ENCODE data around the gene ATP8A2.

ATP8A2 gene

DNA sequence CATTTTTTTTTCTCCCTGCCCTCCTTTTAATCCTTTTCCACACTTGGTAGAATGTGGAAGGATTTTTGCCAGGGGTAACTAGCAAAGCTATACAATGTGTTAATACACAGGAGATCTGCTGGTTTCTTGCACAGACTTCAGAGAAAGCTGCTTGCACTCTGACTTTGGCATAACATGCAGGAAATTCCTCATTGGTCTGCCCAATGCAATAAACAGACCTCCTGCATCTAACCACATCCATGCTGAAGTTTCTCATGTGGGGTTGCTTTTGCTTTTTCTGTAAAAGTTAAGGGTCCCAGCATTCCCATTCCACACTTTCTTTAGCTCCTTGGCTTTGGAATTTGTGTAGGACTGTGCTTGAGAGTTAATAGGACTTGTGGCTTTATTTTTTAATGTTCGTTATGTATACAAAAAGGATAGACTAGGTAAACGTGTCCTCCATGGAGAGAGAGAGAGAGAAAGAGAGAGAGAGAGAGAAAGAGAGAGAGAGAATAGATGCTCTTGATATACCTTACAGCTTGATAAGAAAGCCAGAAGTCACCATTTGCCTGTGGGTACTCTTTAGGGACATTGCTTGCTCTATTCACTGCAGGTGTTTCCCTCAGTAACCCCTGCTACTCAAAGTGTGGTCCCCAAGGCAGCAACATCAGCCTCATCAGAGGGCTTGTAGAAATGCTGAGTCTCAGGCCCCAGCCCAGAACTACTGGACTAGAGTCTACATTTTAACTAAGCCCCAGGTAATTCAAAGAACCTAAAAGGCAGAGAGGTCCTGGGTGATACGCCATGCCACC lies 509.6 kb downstream of the ATP8A2 start:
- TF ChIP-seq, protein P1, sequence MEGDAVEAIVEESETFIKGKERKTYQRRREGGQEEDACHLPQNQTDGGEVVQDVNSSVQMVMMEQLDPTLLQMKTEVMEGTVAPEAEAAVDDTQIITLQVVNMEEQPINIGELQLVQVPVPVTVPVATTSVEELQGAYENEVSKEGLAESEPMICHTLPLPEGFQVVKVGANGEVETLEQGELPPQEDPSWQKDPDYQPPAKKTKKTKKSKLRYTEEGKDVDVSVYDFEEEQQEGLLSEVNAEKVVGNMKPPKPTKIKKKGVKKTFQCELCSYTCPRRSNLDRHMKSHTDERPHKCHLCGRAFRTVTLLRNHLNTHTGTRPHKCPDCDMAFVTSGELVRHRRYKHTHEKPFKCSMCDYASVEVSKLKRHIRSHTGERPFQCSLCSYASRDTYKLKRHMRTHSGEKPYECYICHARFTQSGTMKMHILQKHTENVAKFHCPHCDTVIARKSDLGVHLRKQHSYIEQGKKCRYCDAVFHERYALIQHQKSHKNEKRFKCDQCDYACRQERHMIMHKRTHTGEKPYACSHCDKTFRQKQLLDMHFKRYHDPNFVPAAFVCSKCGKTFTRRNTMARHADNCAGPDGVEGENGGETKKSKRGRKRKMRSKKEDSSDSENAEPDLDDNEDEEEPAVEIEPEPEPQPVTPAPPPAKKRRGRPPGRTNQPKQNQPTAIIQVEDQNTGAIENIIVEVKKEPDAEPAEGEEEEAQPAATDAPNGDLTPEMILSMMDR (IDR thresholded peaks at IDR 0.05; ENCODE audit: low read depth, low read length, missing control alignments), result no peak
- H3K4me3 ChIP-seq (replicated peaks; ENCODE audit: low read depth, low read length), result no peak overlapping the region
- no peak for DNase-seq (ENCODE audit: extremely low read depth, low read depth)

DNA sequence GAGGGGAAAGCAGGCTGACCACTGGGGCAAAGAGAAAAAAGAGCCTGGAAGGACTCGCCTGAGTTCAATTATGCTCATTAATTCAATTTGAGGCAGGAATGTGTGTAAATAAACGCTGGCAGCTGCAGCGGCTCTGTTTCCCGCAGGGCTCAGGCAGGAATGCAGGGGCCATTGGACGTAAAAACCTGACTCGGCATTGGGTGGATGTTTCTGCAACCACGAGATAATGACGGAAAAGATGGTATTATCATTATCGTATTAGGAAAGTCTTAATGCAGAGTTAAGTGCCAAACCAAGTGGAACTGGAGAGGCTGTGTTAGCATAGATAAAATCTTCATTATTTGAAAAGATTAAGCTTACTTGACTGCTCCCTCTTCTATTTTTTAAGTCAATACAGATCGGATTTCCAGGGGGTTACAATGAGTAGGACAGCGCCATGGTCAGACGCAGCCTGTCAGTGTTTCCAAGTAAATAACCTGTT lies 510.2 kb downstream of the ATP8A2 start:
- TF ChIP-seq, protein P1 (IDR thresholded peaks at IDR 0.05; ENCODE audit: low read depth, low read length, missing control alignments), result no peak
- no peak overlapping the region for H3K4me3 ChIP-seq (replicated peaks; ENCODE audit: low read depth, low read length)
- no peak for DNase-seq (ENCODE audit: extremely low read depth, low read depth)

DNA sequence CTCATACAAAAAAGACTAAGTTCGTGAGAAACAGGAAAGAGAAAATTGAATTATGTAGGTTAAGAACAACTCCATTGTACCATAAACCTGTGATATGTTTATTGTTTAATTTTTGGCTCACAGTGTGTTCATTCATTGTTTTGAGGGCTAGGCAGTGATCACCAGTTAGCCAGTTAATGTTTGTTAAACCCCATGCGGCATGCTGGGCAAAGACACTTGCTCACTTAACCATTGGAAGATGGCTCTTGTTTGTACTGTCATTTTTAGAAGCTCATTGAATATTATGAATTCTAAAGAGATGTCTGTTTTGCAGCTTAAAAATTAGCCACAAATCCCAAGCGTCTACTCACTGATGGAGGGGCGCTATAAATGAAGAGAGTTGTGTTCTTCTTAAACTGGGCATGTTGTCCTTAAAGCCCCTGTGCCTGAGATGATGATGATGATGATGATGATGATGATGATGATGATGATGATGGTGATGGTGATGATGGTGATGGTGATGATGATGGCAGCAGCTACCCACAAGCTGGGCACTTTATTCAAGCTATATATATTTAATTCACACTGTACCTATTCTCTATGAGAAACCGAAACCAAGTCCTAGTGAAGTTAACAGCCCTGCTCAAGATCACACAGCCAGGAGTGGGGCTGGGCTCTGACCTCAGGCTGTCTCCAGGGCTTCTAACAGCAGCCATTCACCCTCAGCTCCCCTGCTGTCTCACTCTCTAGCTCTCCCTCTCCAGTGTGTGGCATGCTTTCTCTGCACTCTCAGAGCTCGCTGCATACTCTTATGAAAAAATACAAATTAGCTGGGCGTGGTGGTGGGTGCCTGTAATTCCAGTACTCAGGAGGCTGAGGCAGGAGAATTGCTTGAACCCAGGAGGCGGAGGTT lies 510.9 kb downstream of the ATP8A2 start:
- TF ChIP-seq, protein P1 (IDR thresholded peaks at IDR 0.05; ENCODE audit: low read depth, low read length, missing control alignments), result no peak
- no peak overlapping the region for H3K4me3 ChIP-seq (replicated peaks; ENCODE audit: low read depth, low read length)
- no peak for DNase-seq (ENCODE audit: extremely low read depth, low read depth)

DNA sequence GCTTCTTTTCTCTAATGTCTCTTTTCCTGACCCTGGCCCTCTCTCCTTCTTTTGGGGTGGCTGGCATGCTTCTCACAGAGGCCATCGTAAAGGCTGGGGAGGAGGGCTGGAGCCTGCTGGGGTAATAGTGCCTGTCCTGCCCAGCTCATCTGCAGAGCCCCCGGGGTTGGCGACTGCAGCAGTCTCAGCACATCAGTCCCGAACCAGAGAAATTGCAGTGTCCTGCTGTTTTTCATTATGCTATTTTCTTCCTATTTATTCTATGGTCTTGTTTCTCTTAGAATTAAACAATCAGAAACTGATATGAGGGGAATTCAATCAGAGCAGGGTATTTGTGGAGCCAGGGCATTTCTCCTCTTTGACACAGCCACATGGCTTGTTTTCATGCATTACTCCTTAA lies 513.6 kb downstream of the ATP8A2 start:
- TF ChIP-seq, protein P1 (IDR thresholded peaks at IDR 0.05; ENCODE audit: low read depth, low read length, missing control alignments), result no peak
- DNase-seq (ENCODE audit: extremely low read depth, low read depth), result no peak
- H3K4me3 ChIP-seq (replicated peaks; ENCODE audit: low read depth, low read length), result no peak overlapping the region

GRCh38 chr13:25886438-25887214 lies 514.9 kb downstream of the ATP8A2 start:
- H3K4me3 ChIP-seq (replicated peaks; ENCODE audit: low read depth, low read length), result no peak overlapping the region
- DNase-seq (ENCODE audit: extremely low read depth, low read depth), result no peak
- TF ChIP-seq, protein P1 (IDR thresholded peaks at IDR 0.05; ENCODE audit: low read depth, low read length, missing control alignments), result no peak

DNA sequence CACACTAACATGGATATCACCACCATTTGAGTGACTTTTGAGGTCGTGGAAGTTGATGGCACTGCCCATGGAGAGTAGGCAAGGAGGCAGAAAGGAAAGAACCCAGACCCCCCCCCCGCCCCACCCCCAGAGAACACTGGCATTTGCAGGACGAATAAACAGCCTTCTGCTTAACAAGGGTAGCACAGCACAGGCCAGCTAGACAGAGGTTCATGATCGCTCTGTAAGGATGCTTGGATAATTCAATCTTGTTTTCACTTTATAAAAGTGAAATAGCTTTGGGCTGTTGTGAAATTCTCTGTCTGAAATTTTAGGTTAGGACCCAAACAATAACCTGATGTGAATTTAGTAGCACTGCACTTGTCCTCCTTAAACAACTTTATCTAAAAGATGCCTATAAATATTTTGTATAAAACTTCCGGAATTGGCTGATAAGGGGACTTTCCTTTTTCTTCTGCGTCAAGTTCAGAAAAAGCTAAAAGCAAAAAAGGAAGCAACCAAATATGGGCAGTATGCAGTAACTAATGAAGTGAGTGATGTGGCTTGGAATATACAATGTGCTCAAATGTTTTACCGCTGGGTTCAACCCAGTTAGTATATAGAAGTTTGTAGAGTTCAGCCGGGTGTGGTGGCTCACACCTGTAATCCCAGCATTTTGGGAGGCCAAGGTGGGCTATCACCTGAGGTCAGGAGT lies 516.3 kb downstream of the ATP8A2 start:
- DNase-seq (ENCODE audit: extremely low read depth, low read depth), result no peak
- H3K4me3 ChIP-seq (replicated peaks; ENCODE audit: low read depth, low read length), result no peak overlapping the region
- TF ChIP-seq, protein P1 (IDR thresholded peaks at IDR 0.05; ENCODE audit: low read depth, low read length, missing control alignments), result no peak

Data from HFF-Myc (cell line).